Measurements from ENCODE around the gene OTOF. TPM values are rescaled to one million over a fixed set of nuclear protein-coding genes. Genes with fewer than 3 reads are reported as not detected.

OTOF gene
- total and polyA plus RNA-seq, 9 of the 15 experiments (the other 6 are each of a cell fraction or from before 2014, with no cell fraction given): 0.03 to 0.11 (median 0.06) TPM; not detected in 5

DNA sequence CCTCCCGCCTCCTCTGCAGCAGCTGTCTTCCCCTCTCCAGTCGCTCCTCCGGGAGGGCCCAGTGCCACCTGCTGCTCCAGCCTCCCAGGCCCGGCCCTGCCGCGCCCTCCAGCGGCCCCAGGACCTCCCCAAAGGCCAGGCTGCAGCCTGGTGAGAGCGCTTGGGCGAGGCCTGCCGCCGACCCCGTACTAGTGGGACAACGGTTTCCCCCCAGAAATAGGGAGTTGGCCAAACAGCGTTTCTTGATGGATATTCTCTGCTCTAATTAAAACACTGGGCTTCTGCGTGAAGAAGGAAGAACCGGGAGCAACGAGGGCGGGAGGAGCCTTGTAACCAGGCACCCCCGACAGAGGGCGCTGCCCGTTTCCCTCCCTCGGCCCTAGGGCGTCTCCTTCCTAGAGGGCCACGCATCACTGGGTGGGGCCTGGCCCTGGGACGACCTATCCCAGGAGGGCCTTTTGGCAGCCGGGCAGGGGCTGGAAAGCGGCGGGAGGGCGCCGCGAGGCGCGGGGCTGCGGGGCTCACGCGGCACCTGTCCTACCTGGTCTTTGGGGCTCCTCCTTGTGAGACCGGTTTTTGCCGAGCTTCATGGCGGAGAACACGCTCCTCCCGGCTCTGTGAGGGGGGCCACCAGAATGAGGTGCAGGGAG is 25.4 kb upstream of the OTOF start (continued):
- TF ChIP-seq ETS1 (conservative IDR thresholded peaks at IDR 0.05; ENCODE audit: control insufficient read depth, low read depth, low read length) (no peak; the same call in 1 of the 2 replicates), MAZ (CRISPR knock-in tag; conservative IDR thresholded peaks at IDR 0.05 in 1 of 2, IDR thresholded peaks at IDR 0.05 in 1 of 2) (peak; percentile 68 to 95; a peak in 3 of 4 replicates), KDM4B (IDR thresholded peaks at IDR 0.05; ENCODE audit: borderline replicate concordance in 2 of 2, low read depth in 1 of 2) (no peak), MYC (IDR thresholded peaks at IDR 0.05; ENCODE audit: low read depth, low read length) (peak; percentile 65), MYC (CRISPR knock-in tag; IDR thresholded peaks at IDR 0.05; ENCODE audit: borderline replicate concordance, low read depth) (no peak), SPI1 (IDR thresholded peaks at IDR 0.05; ENCODE audit: borderline replicate concordance, low read depth, low read length) (no peak), IRF1 (CRISPR knock-in tag; IDR thresholded peaks at IDR 0.05; ENCODE audit: borderline replicate concordance) (no peak), MED1 (CRISPR knock-in tag; IDR thresholded peaks at IDR 0.05; ENCODE audit: borderline replicate concordance) (no peak), NR2C1 (IDR thresholded peaks at IDR 0.05) (no peak), NR2C1 (tag; IDR thresholded peaks at IDR 0.05) (no peak), ZNF143 (CRISPR knock-in tag; IDR thresholded peaks at IDR 0.05) (peak; percentile 49; the same call in 1 of the 2 replicates), RAD21 (CRISPR knock-in tag; conservative IDR thresholded peaks at IDR 0.05 in 1 of 2, IDR thresholded peaks at IDR 0.05 in 1 of 2) (peak; percentile 77), HDGF (IDR thresholded peaks at IDR 0.05) (no peak), ZNF23 (CRISPR knock-in tag; IDR thresholded peaks at IDR 0.05) (no peak)
- TF ChIP-seq, protein P1, sequence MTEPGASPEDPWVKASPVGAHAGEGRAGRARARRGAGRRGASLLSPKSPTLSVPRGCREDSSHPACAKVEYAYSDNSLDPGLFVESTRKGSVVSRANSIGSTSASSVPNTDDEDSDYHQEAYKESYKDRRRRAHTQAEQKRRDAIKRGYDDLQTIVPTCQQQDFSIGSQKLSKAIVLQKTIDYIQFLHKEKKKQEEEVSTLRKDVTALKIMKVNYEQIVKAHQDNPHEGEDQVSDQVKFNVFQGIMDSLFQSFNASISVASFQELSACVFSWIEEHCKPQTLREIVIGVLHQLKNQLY (CRISPR knock-in tag; conservative IDR thresholded peaks at IDR 0.05): no peak
